Progenitor cell of endocrine pancreas (in vitro differentiated cells): Measurements from ENCODE around the gene BATF. TPM values are rescaled to one million over a fixed set of nuclear protein-coding genes. Genes with fewer than 3 reads are reported as not detected.
A peak's percentile ranks its signal among the peaks of the same experiment; 100 is the strongest.

Source experiments
- DNase-seq: peaks from one replicate; pipeline ENCODE4 v3.0.0; 2021; ENCODE audit warnings: low spot score; ENCODE audit not compliant: unreplicated experiment
- H3K27ac Mint-ChIP-seq: 2 replicates; pipeline ENCODE4 v1.8.0; 2021; ENCODE audit warnings: mild to moderate bottlenecking, moderate library complexity, mixed read lengths
- H3K27me3 Mint-ChIP-seq: 2 replicates; pipeline ENCODE4 v1.8.0; 2021; ENCODE audit warnings: mixed read lengths
- H3K36me3 Mint-ChIP-seq: 2 replicates; pipeline ENCODE4 v1.8.0; 2022; ENCODE audit warnings: mixed read lengths; ENCODE audit not compliant: insufficient read depth
- H3K4me1 Mint-ChIP-seq: 2 replicates; pipeline ENCODE4 v1.8.0; 2021; ENCODE audit warnings: low read depth, mixed read lengths
- H3K4me3 Mint-ChIP-seq: 2 replicates; pipeline ENCODE4 v1.8.0; 2021; ENCODE audit warnings: low read depth, mild to moderate bottlenecking, moderate library complexity, mixed read lengths
- H3K9me3 Mint-ChIP-seq: 2 replicates; pipeline ENCODE4 v1.8.0; 2021; ENCODE audit warnings: low read depth, mixed read lengths
- total RNA-seq: library from RNA; stranded (reverse); gene quantifications from 2 replicates; pipeline ENCODE4 v1.2.1, GENCODE V29; 2021
- TF ChIP-seq, protein P1 (sequence below): fragments of 200-600 bp; sonication (generic); IDR thresholded peaks from one replicate; pipeline ENCODE4 v1.5.0; 2021; ENCODE audit warnings: antibody characterized with exemption, mild to moderate bottlenecking; ENCODE audit not compliant: unreplicated experiment

The BATF gene
- total RNA-seq, 1 donor from 2014 or later: not detected

DNA sequence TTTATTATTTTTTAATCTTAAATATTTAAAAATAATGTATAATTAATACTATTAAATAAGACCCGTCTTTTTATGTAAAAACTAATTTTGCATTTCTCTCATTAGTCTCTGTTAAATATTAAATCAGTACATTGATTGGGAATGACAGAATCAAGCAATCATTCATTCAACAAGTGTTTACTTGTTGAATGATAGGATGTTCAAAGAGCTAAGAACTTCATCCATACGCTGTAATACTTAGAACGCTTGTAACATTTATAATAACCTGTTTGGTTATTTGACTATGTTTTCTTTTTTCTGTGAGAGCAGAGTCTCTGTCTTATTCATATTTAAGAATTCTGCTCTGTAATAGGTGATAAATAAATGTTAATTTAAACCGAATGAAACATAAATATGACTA lies 2.9 kb upstream of the BATF start:
- Mint-ChIP-seq H3K27me3 (peaks cover 27% of the 10 kb centered on the region), H3K4me3 (no peak overlapping the region), H3K4me1 (peaks cover 25% of the 10 kb centered on the region), H3K36me3 (no peaks in the 10 kb centered on the region), H3K9me3 (no peaks in the 10 kb centered on the region), H3K27ac (no peak overlapping the region)
- DNase-seq: no peak
- TF ChIP-seq, protein P1, sequence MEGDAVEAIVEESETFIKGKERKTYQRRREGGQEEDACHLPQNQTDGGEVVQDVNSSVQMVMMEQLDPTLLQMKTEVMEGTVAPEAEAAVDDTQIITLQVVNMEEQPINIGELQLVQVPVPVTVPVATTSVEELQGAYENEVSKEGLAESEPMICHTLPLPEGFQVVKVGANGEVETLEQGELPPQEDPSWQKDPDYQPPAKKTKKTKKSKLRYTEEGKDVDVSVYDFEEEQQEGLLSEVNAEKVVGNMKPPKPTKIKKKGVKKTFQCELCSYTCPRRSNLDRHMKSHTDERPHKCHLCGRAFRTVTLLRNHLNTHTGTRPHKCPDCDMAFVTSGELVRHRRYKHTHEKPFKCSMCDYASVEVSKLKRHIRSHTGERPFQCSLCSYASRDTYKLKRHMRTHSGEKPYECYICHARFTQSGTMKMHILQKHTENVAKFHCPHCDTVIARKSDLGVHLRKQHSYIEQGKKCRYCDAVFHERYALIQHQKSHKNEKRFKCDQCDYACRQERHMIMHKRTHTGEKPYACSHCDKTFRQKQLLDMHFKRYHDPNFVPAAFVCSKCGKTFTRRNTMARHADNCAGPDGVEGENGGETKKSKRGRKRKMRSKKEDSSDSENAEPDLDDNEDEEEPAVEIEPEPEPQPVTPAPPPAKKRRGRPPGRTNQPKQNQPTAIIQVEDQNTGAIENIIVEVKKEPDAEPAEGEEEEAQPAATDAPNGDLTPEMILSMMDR: no peak

DNA sequence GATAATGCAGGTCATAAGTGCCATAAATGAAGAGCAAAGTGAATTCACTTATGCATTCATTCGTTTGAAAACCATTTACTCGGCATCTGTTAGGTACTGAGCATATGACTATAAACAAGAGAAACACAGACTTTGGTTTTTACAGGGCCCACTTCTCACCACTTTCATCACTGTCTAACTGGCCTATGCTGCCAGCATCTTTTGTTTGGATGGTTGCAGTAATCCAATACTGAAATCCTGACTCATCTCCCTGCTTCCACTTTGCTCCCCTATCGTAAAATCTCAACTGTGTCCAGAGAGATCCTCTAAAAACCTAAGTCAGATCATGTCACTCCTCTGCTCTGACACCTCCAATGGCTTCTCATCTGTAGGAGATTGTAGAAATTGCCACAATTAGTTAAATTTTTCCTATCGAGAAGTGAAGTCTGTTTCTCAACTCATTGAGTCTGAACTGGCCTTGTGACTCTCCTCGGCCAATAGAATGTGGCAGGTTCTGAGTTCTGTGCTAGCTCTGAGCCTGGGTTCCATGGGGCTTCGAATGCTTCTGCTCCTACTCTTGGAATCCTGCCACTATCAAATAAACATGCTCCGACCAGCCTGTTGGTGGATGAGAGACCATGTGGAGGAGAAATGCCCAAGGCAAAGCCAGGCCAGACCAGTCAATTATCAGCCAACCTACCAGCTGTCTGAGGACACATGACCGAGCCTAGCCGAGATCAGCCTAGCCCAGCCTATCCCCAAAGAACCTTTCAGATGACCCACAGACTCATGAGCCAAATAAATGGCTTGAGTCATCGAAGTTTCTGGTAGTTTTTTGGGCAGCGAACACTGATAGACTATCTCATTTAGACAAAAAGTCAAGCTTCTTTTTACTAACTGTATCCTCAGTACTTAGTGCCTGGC lies 2.2 kb upstream of the BATF start:
- no peak overlapping the region for H3K4me3 Mint-ChIP-seq
- no peak for DNase-seq
- H3K9me3 Mint-ChIP-seq: no peaks in the 10 kb centered on the region
- H3K27ac Mint-ChIP-seq: no peak overlapping the region
- H3K4me1 Mint-ChIP-seq: peaks cover 25% of the 10 kb centered on the region
- peaks cover 26% of the 10 kb centered on the region for H3K27me3 Mint-ChIP-seq
- TF ChIP-seq, protein P1: no peak
- no peaks in the 10 kb centered on the region for H3K36me3 Mint-ChIP-seq

DNA sequence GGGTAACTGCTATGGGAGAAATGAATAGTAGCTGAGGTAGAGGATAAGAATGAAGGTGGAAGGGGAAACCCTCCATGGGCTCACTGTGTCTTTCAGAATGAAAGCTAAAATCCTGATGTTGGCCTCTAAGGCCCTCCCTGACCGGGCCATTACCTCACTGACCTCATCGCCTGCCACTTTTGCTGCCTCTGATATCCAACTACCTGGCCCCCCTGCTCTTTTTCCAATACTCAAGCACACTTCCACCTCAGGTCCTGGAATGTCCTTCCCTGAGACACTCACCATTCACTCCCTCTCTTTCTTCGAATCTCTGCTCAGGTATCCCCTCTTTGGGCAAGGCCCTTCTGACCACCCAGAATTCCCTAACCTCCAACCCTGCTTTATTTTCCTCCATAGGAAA lies 1.4 kb upstream of the BATF start:
- Mint-ChIP-seq H3K27me3 (peaks cover 21% of the 10 kb centered on the region), H3K4me3 (no peak overlapping the region), H3K9me3 (no peaks in the 10 kb centered on the region), H3K36me3 (no peaks in the 10 kb centered on the region), H3K4me1 (peaks cover 25% of the 10 kb centered on the region), H3K27ac (peak overlapping the region; percentile 43)
- no peak for DNase-seq
- TF ChIP-seq, protein P1: no peak

DNA sequence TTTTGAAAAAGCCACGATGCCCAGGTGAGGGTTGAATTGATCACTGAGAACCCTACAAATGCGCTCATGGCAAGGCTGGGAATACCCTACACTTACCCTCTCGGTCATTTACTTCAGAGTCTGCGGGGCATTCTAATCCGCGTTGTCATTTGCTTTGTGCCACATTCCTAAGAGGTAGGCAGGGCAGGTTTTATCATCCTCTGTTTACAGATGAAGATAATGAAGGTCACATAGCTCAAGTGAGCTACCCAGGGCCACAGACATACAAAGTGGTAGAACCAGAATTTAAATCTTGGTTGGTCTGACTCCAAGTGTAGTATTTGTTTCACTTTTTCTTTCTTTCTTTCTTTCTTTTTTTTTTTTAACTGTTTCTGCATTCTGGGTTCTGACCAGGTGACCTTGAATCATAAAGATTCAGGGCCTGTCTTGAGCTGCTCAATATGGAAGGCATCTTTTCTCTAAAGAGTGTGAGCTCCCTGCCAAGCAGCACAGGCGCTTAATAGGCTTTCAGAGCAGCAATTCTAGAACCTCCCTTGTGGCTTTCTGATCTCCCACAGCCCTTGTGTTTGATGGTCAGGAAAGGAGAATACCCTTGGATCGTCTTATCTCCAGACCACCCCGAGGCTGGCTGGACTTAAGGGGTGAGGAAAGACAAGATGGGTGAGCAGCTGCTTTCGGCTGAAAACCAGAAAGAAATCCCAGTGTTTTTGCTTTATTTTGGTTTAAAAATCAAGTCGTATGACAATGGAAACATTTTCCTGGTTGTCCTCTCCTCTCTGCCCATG lies 662 bp upstream of the BATF start:
- Mint-ChIP-seq H3K27ac (peak overlapping the region; percentile 70), H3K9me3 (no peaks in the 10 kb centered on the region), H3K27me3 (peaks cover 16% of the 10 kb centered on the region), H3K4me3 (peak overlapping the region; percentile 10), H3K4me1 (peaks cover 28% of the 10 kb centered on the region), H3K36me3 (no peaks in the 10 kb centered on the region)
- TF ChIP-seq, protein P1: no peak
- DNase-seq: no peak

DNA sequence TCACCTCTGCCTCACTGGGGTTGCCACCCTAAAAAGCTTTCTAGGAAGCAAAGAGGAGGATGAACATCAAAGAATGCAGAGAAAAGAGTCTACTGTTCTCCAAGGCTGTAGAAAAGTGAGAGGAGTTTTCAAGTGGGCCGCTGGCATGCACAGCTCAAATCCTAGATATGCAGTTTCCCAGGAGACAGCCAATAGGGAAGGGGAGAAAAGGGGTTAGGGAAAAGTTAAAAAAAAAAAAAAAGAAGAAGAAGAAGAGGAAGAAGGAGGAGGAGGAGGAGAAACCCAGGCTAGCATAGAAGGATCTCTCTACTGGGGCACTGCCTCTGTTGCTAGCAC lies 682 bp downstream of the BATF start:
- Mint-ChIP-seq H3K4me3 (no peak overlapping the region), H3K4me1 (peaks cover 28% of the 10 kb centered on the region), H3K9me3 (no peaks in the 10 kb centered on the region)

More for the DNA sequence above, 682 bp downstream of the BATF start:
- Mint-ChIP-seq H3K27me3 (peaks cover 13% of the 10 kb centered on the region), H3K36me3 (no peaks in the 10 kb centered on the region), H3K27ac (no peak overlapping the region)
- TF ChIP-seq, protein P1: no peak
- DNase-seq: no peak
